ENCODE results near the gene TSFM.
"Not testable (repeated sequence)": the region's sequence is repeated elsewhere in the genome, so short reads cannot be mapped to it uniquely, and the experiment has no call there.

The TSFM gene

DNA sequence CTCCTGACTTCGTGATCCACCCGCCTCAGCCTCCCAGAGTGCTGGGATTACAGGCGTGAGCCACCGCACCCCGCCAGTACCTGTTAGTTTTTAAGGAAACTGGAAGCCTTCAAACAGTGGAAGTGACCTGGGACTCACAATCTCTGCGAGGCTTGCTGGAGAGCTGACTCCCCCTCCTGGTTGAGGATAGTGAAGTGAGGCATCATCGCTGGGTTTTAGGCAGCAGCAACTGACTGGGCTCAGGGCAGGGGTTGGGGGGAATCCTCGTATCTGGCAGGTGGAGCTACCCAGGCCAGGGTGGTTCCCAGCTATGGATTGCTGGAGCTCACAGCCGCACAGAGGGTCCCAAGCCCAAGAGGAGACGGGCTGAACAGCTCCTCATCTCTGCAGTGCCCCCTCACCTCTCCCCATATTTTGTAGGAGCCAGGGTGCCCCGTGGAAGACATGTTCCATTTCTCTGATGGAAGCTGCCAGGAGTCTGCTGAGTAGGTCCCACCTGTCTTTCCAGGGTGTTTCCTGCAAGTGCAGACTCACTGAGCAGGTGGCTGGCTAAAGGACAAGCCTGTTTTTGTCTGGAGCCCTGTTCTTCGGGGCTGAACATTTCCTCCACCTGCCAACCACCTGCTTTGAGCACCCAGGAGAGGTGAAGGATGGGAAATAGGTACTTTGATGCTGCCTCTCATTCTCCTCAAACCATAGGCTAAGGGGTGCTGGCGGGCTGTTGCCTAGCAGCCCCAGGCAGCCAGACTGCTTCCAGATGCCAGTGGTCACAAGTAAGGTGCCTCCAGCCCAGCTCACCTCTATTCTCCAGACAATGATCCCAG lies 32.8 kb downstream of the TSFM start:
- DNase-seq (ENCODE audit: low spot score): no peak

DNA sequence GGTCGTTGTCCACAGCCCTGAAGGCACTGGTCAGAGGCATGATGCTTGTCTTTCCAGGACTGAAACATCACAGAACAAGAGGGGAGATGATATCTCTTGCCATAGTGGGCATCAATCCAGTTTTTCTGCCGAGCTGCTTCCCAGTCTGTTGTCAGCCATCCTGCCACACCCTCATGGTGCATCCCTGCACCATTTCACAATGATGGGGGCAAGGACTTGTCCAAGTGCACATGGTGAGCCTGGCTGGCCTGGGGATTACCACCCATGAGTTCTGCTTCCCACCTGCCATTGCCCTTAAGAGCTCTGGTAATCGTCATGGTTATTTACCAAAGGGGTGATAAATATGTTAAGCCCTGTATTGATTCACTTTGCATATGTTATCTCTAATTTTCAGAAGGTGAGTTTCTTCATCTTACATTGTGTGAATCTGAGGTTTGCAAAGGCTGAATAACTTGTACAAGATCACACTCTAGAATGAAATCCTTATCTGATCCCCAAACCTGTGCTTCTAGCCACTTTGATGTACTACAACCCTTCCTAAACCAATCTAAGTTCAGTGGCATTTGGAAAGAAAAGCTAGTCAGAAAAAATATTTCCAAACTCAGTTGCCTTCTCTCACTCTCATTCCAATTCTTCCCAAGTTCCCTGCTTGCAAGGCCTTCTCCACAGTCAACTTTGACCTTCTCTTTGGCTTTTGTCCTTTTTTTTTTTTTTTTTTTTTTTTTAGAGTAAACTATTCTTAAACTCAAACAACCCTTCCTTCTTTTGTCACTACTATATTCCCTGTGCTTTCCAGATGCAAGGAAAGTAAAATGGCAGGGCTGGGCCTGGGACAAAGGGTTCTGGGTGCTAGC lies 33.6 kb downstream of the TSFM start:
- no peak for DNase-seq (ENCODE audit: low spot score)

DNA sequence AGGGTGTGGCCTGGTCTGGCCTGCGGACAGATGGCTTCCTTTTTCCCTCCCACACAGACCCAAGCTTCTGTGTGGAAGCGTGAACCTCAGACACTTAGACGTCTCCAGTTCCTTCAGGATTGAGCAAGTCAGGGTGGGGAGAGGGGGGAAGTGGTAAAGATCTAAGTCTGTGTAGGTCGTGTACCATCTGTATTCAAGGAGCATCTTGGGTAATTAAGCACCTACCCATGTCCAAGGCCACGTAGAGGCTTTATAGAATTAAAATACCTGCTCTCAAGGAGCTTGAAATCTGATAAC lies 34.2 kb downstream of the TSFM start:
- no peak for DNase-seq (ENCODE audit: low spot score)

DNA sequence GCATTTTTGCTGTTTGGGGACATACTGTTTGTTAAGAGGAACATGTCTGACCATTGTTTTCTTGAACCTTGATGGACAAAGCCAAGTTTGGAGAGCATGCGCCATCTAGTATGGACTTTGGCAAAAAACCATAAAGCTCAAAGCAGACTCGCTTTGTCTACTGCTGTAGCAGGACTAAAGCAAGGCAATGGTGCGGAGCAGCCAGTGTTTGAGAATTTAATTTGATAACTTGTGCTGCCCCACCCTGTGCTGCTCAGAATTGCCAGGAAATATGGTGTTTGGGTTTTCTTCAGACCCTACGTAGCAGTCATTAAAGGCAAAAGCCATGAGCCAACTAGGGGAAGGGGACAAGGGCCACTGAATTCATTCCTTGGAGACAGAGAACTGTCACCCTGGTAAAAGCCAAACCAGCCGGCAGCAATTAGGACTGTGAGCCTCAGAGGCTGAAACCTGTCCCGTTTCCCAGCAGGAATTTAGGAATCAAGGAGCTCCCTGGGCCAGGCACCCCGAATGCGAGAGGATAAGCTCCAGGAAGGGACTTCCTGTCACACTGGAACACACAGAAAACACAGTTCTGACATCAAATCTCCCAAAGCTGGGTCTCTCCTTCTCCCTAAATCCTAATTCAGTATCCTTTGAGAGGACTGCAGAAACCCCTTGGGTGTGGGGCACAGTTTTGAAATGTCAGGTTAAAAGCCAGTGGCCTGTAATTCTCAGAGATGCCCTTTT lies 34.8 kb downstream of the TSFM start:
- no peak for DNase-seq (ENCODE audit: low spot score)

DNA sequence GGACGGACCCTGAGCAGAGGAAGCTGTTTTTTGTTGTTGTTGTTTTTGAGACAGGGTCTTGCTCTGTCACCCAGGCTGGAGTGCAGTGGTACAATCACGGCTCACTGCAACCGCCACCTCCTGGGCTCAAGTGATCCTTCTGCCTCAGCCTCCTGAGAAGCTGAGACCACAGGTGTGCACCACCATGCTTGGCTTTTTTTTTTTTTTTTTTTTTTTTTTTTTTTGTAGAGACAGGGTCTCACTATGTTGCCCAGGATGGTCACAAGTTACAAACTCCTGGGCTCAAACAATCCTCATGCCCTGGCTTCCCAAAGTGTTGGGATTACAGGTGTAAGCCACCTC lies 35.4 kb downstream of the TSFM start:
- not testable (repeated sequence) for DNase-seq (ENCODE audit: low spot score)

DNA sequence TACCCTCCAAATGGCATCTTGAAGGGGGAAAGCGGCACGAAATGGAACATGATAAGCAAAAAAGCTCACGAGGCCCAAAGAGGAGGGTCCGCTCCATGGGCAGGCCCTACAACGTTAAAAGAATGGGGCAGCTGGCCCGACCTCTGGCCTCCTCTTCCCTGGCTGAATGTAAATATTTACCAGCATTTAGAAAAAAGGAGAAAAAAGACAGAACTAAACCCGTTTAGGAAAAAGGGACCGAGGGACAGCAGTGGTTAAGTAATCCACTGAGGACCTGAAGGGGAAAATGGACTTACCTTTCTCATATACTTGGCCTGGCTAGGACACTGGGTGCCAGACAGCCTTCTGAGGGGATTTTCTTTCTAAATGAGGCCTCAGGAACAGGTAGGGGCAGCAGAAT lies 37.5 kb downstream of the TSFM start:
- DNase-seq (ENCODE audit: low spot score): not testable (repeated sequence)

DNA sequence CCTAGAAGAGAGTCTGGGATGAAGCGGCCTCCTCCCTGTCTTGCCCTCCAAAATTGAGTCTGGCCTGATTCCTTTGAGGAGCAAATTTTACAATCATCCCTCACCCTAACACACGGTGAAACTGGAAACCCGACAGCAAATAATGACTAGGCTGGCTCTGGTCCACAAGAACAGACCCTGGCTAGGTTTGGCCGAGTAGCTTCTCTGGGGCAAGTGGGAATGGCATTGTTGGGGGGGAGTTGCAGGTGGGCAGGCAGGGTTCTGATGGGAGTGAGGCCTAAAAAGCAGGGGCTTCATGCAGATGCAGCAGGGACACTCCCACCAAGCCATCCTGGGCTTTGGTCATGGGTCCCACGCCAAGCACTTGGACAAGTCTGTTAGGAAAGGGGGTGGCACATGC lies 38.4 kb downstream of the TSFM start:
- not testable (repeated sequence) for DNase-seq (ENCODE audit: low spot score)

DNA sequence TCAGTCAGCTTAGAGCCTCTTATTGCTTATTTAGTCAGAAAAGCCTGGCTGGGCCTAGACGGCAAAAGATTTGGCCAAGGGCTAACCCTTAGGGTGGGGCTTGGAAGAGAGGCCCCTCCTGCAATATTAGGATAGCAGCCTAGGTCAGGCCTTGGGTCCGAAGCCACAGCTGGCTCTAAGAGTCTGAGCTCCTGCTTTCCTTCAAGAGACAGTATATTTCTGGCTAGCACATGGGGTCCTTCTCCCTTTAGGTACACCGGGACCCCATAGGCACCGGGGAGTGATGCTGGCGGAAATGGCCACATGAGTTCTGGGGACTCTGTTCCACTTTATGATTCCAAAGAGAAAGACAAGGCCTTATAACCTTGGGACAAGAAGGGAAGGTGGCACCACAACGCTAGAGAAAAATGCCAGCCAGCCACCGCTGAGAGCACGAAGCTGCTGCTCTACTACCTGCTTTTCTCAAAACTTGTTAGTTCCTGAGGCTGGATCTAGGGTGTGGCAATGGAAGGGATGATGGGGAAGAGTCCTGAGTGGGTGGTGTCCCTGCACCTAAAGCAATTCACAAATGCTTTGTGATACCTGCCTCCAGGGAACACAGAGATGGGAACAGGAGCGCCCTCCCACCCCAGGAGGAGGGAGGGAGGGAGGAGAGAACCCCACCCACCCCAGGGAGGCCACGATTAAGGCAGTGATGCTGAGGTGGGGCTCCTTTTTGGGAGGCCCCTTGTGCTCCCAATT lies 39.1 kb downstream of the TSFM start:
- DNase-seq (ENCODE audit: low spot score): no peak

DNA sequence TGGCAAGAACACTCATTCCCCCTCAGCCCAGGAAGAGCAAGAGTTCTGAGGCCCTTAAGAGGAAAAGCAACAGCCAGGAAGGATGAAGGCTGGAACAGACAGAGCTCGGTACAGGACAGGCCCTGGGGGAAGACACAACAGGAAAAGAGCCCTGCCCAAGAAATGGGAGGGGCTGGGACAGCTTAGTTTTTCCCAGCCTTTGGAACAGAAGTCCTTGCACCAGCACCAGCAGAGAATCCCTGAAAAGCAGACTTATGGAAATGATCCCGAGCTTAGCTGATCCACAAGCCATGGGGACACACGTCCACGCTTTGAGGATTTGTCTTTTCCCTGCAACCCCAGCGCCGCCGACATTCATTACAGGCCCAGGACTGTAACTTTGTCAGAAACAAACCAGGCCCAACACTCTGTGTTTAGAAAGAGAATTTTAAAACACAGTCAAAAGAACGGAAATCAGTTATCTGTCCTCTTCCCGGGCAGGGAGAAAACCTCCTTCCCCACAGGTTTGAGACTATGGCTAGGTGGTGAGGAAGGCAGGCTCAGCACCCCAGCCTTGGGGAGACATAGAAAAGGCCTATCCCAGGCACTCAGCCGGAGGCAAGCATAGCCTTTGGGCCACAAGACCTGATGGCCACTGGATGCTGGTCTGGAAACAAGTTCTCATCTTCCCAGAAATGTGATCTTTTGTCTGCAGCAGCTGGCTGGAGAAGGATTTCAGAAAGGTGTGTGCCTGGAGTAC lies 40.0 kb downstream of the TSFM start:
- DNase-seq (ENCODE audit: low spot score): no peak

DNA sequence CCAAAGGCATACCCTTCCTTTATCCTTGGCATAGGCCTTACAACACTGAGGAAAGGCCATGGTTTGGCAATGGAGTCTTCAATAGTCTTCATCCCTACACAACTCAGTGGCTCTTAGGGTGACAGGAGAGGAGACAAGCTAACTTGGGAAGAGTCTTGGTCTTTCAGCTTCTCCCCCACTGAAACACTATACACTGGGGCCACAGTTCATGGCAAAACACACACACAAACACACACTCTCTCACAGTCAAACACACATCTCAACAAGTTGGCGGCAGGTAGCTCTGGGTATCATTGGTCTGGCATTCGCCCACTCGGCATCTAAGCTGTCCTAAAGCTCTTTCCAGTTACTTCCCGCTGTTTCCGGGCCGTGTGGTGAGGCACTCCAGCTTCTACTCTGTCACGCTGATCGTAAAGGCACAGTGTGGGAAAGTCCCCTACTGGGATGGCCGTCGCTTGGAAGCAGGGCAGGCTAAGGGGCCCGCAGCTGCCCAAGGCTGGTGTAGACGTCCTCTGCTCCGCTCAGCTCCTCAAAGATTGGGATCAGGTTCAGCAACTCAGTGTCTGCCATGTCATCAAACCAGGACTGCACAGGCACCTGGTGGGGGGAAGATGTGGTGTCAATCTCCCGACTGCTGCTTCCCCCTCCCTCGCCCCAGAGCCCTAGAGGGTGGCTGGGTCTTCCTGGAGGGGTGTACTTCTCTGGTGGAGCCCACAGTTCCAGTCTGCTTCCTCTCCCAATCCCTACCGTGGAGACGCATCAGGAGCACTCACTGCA lies 40.7 kb downstream of the TSFM start:
- DNase-seq (ENCODE audit: low spot score): no peak

DNA sequence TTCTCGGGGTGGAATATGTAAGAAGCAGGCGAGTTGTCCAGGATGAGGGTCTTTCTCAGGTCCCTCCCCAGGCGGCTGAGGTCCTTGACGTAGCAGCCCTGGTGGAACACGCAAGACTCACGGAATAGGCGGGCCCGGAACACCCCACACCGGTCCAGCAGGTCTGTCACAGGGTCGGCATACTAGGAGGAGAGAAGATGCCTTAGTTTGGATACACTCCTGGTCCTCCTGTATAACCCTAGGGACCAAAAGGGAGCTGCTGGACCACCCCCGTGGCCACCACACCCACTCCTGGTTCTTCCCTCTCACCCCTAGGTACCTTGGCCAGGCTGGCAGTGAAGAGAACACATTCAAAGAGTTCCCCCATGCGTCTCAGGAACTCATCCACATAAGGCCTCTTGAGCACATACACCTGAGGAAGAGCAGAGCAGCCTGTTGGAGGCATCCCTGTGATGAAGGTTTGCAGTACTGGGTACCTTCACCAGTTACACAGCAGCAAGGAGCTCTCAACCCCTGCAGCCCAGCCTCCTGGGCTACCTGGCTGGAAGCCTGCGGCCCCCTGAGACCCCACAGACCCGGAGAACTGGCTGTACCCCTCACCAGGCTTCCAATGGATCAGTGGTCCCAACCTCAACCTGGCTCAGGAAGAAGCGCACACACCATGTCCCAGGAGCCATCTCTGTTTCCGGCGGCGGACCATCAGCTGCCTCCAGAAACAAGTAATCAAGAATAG lies 41.5 kb downstream of the TSFM start:
- no peak for DNase-seq (ENCODE audit: low spot score)

DNA sequence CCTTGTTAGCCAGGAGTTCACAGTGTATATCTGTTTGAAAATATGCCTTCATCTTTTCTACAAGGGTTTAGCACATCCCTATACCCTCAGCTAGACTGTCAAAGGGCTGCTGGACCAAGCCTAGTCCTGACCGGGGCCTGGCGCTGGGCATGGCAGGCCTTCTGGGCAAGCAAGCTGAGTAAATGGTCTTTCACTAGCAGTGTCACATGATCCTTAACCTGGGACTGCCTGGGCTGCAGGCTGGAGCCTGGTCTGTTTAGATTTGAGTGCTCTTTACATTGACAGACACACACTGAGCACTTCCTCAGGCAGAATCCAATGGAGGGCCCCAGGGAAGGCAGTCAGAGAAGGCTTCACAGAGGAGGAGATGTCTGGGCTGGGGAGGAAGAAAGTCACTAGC lies 42.9 kb downstream of the TSFM start:
- no peak for DNase-seq (ENCODE audit: low spot score)

DNA sequence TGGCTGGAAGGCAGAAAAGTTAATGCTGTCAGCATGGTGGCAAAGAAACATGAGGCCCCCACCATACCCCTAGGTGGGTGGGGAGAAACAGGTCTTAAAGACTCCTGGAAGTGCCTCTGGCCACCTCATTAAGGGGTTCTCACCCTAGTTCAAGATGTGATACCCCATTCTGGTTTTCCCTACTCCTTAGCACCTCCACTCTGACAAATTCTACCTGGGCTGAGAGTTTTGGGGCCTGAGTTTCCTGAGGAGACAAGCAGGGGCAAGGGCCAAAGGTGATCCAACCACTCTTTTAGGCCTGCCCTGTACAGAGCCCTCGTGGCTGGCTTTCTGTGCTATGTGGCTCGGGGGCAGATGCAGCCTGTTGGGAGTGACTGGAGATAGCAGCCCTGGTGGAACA lies 43.8 kb downstream of the TSFM start:
- no peak for DNase-seq (ENCODE audit: low spot score)

DNA sequence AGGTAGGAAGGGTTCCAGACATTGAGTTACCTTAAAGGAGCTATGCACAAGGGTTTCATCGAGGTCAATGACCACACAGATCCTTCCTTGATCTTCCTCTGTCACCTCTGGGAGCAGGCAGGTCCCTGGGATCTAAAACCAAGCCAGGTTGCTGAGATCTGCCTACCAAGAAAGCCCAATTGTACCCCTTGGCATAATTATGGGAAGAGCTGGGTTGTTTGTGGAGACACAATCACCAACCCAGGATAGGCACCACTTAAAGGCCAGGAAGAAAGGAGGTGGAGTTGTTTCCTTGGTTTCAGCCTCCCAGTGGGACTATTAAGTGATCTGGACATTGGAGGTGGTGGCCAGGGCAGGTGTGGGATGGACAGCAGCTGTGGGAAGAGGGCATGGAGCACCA lies 44.4 kb downstream of the TSFM start:
- no peak for DNase-seq (ENCODE audit: low spot score)

DNA sequence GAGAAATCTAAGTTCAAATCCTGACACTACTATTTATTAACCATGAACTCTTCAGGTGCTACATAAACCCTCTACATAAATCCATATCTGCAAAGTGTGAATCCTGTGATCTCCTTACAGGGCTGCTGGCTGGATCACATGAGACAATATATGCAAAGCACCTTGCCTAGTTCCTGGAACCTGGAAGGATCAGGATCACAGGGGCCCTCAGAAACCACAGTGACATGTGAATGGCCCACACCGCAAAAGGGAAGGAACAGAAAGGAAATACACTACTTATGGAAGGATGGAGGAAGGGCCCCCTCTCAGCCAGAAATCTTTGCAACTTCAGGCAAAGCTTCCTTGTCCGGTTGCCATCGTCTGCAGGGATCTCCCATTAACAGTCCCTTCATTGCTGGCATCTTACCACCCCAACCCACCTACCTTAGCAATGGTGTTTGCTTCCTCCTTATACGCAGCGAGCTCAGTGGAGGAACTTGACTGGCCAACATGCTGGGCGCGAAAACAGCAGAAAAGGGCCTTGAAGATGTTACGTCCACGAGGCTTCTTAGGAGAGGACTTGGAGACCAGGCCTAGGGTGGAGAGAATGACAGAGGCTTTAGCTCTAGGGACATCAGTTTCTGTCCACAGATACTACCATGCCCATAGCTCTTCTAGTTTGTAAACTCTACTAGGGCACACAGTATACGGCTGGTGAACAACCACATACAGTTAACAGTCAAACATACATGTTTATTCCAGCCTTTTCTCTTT lies 46.6 kb downstream of the TSFM start:
- no peak for DNase-seq (ENCODE audit: low spot score)

DNA sequence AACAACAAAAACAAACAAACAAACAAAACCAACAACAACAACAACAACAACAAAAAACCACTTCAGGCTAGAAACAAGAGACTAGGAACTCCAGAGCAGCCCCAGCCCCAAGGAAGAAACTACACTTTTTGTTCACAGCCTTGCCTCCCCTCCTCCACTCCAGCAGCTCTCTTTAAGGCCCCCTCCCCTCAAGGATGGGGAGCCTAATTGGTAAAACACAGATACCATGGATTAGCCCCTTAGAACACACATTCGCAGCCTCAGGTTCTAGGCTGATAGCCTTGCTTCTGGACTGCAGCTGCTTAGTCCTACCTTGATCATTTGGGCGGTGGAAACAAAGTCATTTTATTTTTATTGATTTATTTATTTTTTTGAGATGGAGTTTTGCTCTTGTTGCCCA lies 47.8 kb downstream of the TSFM start:
- DNase-seq (ENCODE audit: low spot score): no peak

DNA sequence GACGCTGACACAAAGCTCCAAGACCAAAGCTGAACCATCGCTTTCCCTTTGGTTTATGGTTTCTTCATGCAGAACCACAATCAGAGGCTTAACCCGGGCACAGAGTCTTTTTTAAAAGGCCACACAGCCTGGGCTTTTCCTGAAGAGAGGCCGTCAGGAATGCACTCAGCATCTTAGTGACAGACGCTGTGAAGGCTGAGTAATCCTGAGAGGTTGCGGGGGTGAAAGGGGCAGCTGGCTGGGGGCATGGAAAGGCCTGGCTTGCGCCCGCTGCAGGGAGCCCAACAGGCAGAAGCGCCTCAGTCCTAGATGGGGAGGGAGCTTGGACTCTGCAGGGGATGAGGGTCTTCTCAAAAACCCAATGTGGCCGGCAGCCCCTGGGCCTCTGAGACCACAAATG lies 50.4 kb downstream of the TSFM start:
- no peak for DNase-seq (ENCODE audit: low spot score)

DNA sequence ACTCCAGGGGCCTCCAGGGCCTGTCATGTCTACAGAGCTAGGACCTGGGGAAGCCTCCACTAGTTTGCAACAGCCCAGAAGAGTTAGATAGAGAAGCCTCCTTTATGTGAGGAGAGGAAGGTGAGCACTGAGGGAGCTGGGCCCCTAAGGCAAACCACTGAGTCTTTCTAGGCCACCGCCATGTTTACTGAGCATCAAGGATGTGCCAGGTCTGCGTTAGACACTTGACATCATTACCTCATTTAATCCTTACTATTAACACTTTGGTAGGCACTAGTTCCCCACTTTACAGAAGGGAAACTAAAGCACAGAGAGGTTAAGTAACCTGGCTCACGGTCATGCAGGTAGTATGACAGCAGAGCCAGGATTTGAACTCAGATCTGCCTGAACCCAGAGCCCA lies 51.1 kb downstream of the TSFM start:
- no peak for DNase-seq (ENCODE audit: low spot score)

All from Ammon's horn (tissue), 1 donor.